Stimulated activated memory B cell treated with anti-CD40 and anti-IgM and Interleukin-4, amounts not matched to agents 10 μg/mL and 1 μg/mL and 100 μg/mL, for 72 hours (primary cell): Measurements from ENCODE around the gene TMEM164.

Experiments
- ATAC-seq: fragments of 150-1000 bp; cut with Tn5 transposase; 2 replicates; pipeline ENCODE4 v1.10.0; 2021
- H3K27ac Mint-ChIP-seq: one replicate; pipeline ENCODE4 v1.8.0; 2022; ENCODE audit warnings: mild to moderate bottlenecking, mixed read lengths
- H3K27me3 Mint-ChIP-seq: one replicate; pipeline ENCODE4 v1.8.0; 2022; ENCODE audit warnings: mixed read lengths
- H3K36me3 Mint-ChIP-seq: one replicate; pipeline ENCODE4 v1.8.0; 2022; ENCODE audit warnings: mixed read lengths
- H3K4me1 Mint-ChIP-seq: one replicate; pipeline ENCODE4 v1.8.0; 2022; ENCODE audit warnings: mixed read lengths
- H3K4me3 Mint-ChIP-seq: one replicate; pipeline ENCODE4 v1.8.0; 2022; ENCODE audit warnings: mild to moderate bottlenecking, moderate library complexity, mixed read lengths
- H3K9me3 Mint-ChIP-seq: one replicate; pipeline ENCODE4 v1.8.0; 2022; ENCODE audit warnings: mixed read lengths

The TMEM164 gene

GRCh38 chrX:110182865-110183264, 180.0 kb downstream of the TMEM164 start:
- H3K27me3 Mint-ChIP-seq: no peaks in the 10 kb centered on the region
- H3K4me1 Mint-ChIP-seq: no peaks in the 10 kb centered on the region
- peaks cover 20% of the 10 kb centered on the region for H3K36me3 Mint-ChIP-seq
- peaks cover 6% of the 10 kb centered on the region for H3K9me3 Mint-ChIP-seq
- ATAC-seq: no peak
- no peak overlapping the region for H3K4me3 Mint-ChIP-seq
- H3K27ac Mint-ChIP-seq: no peak overlapping the region

DNA sequence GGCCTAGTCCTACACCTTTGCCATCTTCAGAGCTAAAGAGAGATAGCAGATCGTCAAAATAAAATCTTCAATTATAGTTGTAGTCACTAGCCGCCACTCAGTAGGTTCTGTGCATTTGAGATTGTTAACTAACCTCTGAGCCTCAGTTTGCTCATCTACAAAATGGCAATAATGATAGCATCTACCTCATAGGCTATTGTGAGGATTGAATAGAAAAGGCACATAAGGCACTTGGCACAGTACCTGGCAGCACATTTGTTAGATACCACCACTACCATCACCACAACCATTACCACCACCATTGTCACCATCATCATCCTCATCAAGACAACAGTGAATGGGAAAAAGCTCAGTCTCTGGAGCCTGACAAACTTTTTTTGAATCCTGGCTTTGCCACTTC, 180.4 kb downstream of the TMEM164 start:
- Mint-ChIP-seq H3K4me3 (no peak overlapping the region), H3K36me3 (peaks cover 20% of the 10 kb centered on the region), H3K27ac (no peak overlapping the region), H3K4me1 (no peaks in the 10 kb centered on the region), H3K27me3 (no peaks in the 10 kb centered on the region), H3K9me3 (peaks cover 6% of the 10 kb centered on the region)
- no peak for ATAC-seq

GRCh38 chrX:110188701-110189558, 186.0 kb downstream of the TMEM164 start:
- Mint-ChIP-seq H3K9me3 (peaks cover 5% of the 10 kb centered on the region), H3K27me3 (no peaks in the 10 kb centered on the region), H3K27ac (no peak overlapping the region), H3K4me1 (peaks cover 10% of the 10 kb centered on the region), H3K36me3 (peaks cover 5% of the 10 kb centered on the region), H3K4me3 (no peak overlapping the region)
- ATAC-seq: no peak

DNA sequence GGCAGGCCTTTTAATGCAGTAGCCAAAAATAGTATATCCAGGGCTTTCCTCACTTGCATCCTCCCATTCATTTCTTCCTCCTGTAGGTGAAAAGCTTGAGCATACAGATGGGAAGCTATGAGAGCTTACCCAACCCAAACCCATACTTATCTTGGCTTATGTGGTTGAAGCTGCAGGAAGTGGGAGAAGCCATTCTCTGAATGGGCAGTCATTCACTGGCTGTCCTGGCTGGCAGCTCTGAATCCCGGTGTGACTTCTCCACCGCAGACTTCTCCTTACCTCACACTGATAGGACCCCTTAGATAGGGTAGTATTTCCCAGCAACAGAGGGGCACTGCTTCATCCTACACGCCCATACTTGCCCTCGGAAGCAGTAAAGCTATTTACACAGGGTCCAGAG, 189.6 kb downstream of the TMEM164 start:
- H3K4me3 Mint-ChIP-seq: no peak overlapping the region
- no peak overlapping the region for H3K27ac Mint-ChIP-seq
- no peaks in the 10 kb centered on the region for H3K36me3 Mint-ChIP-seq
- peaks cover 10% of the 10 kb centered on the region for H3K4me1 Mint-ChIP-seq
- no peaks in the 10 kb centered on the region for H3K9me3 Mint-ChIP-seq
- ATAC-seq: no peak
- H3K27me3 Mint-ChIP-seq: no peaks in the 10 kb centered on the region

DNA sequence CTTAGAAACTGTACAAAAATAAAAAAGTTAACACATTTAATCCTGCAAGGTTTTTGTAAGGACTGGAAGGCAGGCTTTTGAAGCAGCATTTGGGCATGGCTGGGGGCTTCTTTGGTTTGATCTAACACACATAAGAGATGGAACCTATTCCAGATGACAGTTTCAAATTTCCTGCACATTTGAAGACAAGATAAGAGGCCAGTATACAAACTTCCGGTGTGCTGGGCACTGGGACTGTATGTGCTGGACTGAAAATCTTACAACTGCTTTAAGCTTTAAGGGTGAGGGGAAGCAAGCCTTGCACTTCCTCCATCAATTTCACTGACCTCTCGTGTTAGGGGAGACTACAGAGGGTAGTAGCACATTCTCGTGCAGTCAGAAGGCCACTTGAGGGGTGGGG, 192.1 kb downstream of the TMEM164 start:
- no peaks in the 10 kb centered on the region for H3K27me3 Mint-ChIP-seq
- ATAC-seq: no peak
- H3K9me3 Mint-ChIP-seq: no peaks in the 10 kb centered on the region
- no peak overlapping the region for H3K27ac Mint-ChIP-seq
- no peaks in the 10 kb centered on the region for H3K36me3 Mint-ChIP-seq
- H3K4me3 Mint-ChIP-seq: no peak overlapping the region
- no peaks in the 10 kb centered on the region for H3K4me1 Mint-ChIP-seq

DNA sequence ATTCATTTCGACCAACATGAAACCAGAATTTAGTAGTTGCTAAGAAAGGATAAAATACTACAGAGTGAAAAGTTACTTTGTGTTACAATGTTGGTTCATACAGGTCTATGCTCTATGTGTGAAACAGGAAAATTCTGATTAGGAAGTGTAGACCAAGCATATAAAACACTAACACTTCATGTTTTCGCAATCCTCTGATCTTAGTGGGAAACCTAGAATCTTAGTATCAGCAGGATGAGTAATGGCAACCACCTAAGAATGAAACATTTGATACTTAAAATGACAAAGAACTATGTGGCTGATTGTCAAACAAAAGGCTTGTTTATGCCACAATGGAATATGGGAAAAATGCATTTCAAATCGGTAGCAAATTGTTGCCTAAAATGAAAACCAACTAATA, 198.9 kb downstream of the TMEM164 start:
- no peaks in the 10 kb centered on the region for H3K36me3 Mint-ChIP-seq
- no peak for ATAC-seq

GRCh38 chrX:110204986-110205385, 202.1 kb downstream of the TMEM164 start:
- Mint-ChIP-seq H3K27ac (no peak overlapping the region), H3K4me3 (no peak overlapping the region), H3K9me3 (no peaks in the 10 kb centered on the region), H3K36me3 (no peaks in the 10 kb centered on the region), H3K27me3 (no peaks in the 10 kb centered on the region), H3K4me1 (no peaks in the 10 kb centered on the region)
- no peak for ATAC-seq

More for the DNA sequence above, 198.9 kb downstream of the TMEM164 start:
- Mint-ChIP-seq H3K27me3 (no peaks in the 10 kb centered on the region), H3K27ac (no peak overlapping the region), H3K4me3 (no peak overlapping the region), H3K4me1 (no peaks in the 10 kb centered on the region), H3K9me3 (no peaks in the 10 kb centered on the region)

DNA sequence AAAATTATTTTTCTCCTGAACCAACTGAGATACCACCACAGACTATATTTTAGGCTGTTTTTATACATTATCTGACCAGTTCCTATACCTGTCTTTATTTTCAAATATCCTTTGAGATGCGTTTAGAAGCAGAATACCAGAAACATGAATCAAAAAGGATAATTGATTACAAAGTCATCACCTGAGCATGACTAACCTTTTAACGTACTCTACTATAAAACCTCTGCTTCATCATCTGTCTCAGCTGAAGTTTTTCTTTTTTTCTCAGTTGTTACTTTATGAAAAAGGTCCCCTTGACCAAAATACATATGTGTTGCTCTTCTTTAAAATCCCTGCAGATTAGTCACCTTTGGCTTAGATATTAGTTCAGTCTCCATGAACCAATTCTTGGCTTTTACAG, 205.2 kb downstream of the TMEM164 start:
- Mint-ChIP-seq H3K27me3 (no peaks in the 10 kb centered on the region), H3K27ac (no peak overlapping the region), H3K36me3 (no peaks in the 10 kb centered on the region), H3K4me3 (no peak overlapping the region), H3K4me1 (no peaks in the 10 kb centered on the region), H3K9me3 (no peaks in the 10 kb centered on the region)
- no peak for ATAC-seq

DNA sequence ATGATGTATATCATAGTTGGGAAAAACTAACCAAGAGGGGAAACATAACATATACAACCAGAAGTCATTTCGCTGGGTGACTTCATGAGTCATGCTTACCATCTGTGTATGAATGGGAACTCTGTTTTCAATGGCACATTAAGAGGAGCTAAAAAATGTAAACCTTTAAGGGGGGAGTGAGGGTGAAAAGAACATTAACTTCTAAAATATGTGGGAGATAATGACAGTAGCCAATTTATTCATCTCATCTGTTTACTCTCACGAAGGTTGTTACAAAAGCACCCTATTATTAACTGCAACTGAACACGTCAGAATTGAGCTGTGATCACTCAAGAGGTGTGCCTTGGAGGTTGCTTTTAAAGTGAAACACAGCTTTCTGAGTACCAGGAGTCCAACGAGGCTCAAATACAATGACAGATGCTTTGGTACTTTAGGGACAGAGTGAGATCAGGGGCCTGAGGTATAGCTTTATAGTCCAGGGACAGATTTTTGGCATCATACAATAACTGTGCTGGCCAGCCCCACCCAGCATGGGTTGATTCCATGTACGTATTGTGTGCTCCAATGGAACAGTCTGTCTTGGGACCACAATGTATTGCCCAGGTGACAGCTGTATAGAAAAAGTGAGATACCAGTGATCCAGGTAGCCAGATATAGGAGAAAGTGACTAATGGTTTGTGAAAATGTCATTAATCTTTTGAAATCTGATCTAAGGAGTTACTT, 207.7 kb downstream of the TMEM164 start:
- Mint-ChIP-seq H3K36me3 (peaks cover 5% of the 10 kb centered on the region), H3K4me3 (no peak overlapping the region), H3K9me3 (no peaks in the 10 kb centered on the region), H3K27me3 (no peaks in the 10 kb centered on the region), H3K4me1 (no peaks in the 10 kb centered on the region), H3K27ac (no peak overlapping the region)
- ATAC-seq: no peak

DNA sequence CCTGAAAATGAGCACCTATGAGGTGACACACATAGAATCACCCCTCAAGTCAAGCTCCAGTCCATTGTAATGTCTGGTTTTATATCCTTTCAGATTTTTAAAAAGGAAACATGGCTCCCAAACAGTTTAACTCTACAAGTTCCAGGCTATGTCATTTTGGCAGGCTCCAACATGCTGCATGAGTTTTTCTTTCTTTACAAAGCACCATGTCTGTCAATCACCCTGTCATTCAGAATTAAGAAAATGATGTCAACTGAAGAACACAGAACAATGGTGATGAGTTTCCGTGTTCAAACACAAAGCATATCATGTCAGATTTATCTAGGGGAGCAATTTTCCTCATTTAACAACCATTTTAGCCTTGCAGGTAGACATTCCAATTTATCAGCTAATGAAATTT, 208.4 kb downstream of the TMEM164 start:
- Mint-ChIP-seq H3K27ac (no peak overlapping the region), H3K9me3 (no peaks in the 10 kb centered on the region), H3K27me3 (no peaks in the 10 kb centered on the region), H3K36me3 (peaks cover 5% of the 10 kb centered on the region), H3K4me3 (no peak overlapping the region), H3K4me1 (no peaks in the 10 kb centered on the region)
- no peak for ATAC-seq

DNA sequence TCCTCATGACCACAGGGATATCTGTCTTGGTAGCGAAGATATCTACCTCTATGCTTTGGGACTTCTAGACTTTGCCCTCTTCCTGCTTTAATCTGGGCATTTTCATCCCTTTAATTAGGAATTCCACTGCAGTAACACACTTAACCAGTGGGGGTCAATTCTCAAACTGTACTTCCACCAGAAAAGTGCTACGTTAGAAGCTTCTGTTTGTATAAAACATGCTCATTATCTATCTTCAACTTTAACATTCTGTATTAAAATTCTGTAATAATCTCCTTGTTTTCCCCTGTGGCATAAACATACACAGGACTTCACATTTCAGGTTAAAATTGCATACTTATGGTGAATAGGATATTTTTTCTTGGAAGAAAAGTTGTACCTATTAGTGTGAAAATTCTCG, 209.4 kb downstream of the TMEM164 start:
- no peaks in the 10 kb centered on the region for H3K27me3 Mint-ChIP-seq
- H3K4me1 Mint-ChIP-seq: peaks cover 1% of the 10 kb centered on the region
- no peak for ATAC-seq
- no peaks in the 10 kb centered on the region for H3K9me3 Mint-ChIP-seq
- peaks cover 5% of the 10 kb centered on the region for H3K36me3 Mint-ChIP-seq
- H3K4me3 Mint-ChIP-seq: no peak overlapping the region
- H3K27ac Mint-ChIP-seq: no peak overlapping the region

DNA sequence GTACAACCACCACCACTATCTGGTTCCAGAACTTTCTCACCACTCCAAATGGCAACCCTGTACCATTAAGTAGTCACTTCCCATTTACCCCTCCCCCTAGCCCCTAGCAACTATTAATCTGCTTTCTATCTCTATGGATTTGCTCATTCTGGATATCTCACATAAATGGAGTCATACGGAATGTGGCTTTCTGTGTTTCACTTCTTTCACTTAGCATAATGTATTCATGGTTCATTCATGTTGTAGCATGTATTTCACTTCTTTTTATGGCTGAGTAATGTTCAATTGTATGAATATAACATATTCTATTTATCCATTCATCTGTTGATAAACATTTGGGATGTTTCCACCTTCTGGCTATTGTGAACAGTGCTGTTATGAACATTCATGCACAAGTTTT, 210.3 kb downstream of the TMEM164 start:
- Mint-ChIP-seq H3K27me3 (no peaks in the 10 kb centered on the region), H3K4me1 (peaks cover 6% of the 10 kb centered on the region), H3K4me3 (no peak overlapping the region), H3K36me3 (peaks cover 5% of the 10 kb centered on the region), H3K9me3 (no peaks in the 10 kb centered on the region), H3K27ac (no peak overlapping the region)
- ATAC-seq: no peak

DNA sequence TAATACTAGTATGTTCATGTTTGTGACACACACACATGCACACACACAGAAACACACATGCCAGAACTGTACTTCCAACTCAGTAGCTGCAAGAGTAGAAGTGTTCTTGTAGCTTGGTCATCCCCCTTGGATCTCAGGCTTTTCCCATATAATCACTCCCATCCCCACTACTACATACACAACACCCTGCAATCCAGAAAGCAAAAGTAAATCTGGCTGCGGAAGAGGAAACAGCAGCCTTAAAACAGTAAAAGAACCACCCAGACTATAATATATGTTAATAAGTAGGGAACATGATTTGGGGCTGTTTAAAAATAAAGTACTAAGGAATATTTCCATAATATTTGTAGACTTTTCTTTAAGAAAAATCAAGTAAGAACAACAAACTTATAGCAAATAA, 211.8 kb downstream of the TMEM164 start:
- H3K27ac Mint-ChIP-seq: no peak overlapping the region
- ATAC-seq: no peak
- H3K36me3 Mint-ChIP-seq: peaks cover 5% of the 10 kb centered on the region
- peaks cover 6% of the 10 kb centered on the region for H3K4me1 Mint-ChIP-seq
- no peaks in the 10 kb centered on the region for H3K27me3 Mint-ChIP-seq
- H3K4me3 Mint-ChIP-seq: no peak overlapping the region
- no peaks in the 10 kb centered on the region for H3K9me3 Mint-ChIP-seq

DNA sequence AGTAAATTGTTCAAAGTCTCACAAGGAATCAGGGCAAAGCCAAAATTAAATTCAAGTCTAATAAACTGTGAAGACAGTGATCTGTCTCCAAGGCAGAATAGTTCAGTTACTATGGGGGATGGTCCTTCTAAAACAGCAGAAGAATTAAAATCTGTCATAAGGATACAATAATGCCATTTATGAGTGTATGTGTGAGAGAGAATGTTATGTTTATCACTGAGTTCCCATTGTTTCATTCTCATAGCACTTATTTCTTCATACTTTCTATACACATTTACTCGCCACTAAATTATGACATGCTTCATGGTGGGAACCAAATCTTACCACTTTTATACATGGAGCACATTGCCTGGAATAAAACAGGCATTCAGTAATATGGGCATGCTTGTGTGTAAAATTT, 212.5 kb downstream of the TMEM164 start:
- peaks cover 6% of the 10 kb centered on the region for H3K4me1 Mint-ChIP-seq
- ATAC-seq: no peak
- H3K27ac Mint-ChIP-seq: no peak overlapping the region
- H3K27me3 Mint-ChIP-seq: no peaks in the 10 kb centered on the region
- H3K4me3 Mint-ChIP-seq: no peak overlapping the region
- no peaks in the 10 kb centered on the region for H3K9me3 Mint-ChIP-seq
- H3K36me3 Mint-ChIP-seq: peaks cover 5% of the 10 kb centered on the region

GRCh38 chrX:110216027-110216426, 213.1 kb downstream of the TMEM164 start:
- peaks cover 5% of the 10 kb centered on the region for H3K36me3 Mint-ChIP-seq
- H3K4me3 Mint-ChIP-seq: no peak overlapping the region
- ATAC-seq: no peak
- no peak overlapping the region for H3K27ac Mint-ChIP-seq
- H3K4me1 Mint-ChIP-seq: peaks cover 6% of the 10 kb centered on the region
- H3K27me3 Mint-ChIP-seq: no peaks in the 10 kb centered on the region
- no peaks in the 10 kb centered on the region for H3K9me3 Mint-ChIP-seq

GRCh38 chrX:110218591-110218990, 215.7 kb downstream of the TMEM164 start:
- Mint-ChIP-seq H3K36me3 (peaks cover 5% of the 10 kb centered on the region), H3K4me1 (peaks cover 6% of the 10 kb centered on the region), H3K9me3 (no peaks in the 10 kb centered on the region), H3K4me3 (no peak overlapping the region), H3K27ac (no peak overlapping the region), H3K27me3 (no peaks in the 10 kb centered on the region)
- ATAC-seq: no peak
